Esophagus muscularis mucosa (tissue), 3 donors: ENCODE data around the gene MARCHF4.

Experiments
- CTCF ChIP-seq, 3 experiments: fragments of 200-600 bp in 2 of 3; fragments of 450-650 bp in 1 of 3; sonication (generic) in 2 of 3; IDR thresholded peaks; one replicate each; pipeline ENCODE4 v1.5.1; 2017 to 2019; ENCODE audit warnings: antibody characterized with exemption in 3 of 3, mild to moderate bottlenecking in 2 of 3, moderate library complexity in 1 of 3
- POLR2A ChIP-seq: fragments of 450-650 bp; IDR thresholded peaks from one replicate; pipeline ENCODE4 v1.6.1; 2017; ENCODE audit warnings: antibody characterized with exemption, moderate library complexity, mild to moderate bottlenecking, low read depth

GRCh38 chr2:216354306-216354705 lies 18.0 kb downstream of the MARCHF4 start:
- TF ChIP-seq POLR2A (no peak), CTCF (IDR thresholded peaks at IDR 0.05) (no peak)
